ENCODE data around the gene TOR1B.

Gene TOR1B

DNA sequence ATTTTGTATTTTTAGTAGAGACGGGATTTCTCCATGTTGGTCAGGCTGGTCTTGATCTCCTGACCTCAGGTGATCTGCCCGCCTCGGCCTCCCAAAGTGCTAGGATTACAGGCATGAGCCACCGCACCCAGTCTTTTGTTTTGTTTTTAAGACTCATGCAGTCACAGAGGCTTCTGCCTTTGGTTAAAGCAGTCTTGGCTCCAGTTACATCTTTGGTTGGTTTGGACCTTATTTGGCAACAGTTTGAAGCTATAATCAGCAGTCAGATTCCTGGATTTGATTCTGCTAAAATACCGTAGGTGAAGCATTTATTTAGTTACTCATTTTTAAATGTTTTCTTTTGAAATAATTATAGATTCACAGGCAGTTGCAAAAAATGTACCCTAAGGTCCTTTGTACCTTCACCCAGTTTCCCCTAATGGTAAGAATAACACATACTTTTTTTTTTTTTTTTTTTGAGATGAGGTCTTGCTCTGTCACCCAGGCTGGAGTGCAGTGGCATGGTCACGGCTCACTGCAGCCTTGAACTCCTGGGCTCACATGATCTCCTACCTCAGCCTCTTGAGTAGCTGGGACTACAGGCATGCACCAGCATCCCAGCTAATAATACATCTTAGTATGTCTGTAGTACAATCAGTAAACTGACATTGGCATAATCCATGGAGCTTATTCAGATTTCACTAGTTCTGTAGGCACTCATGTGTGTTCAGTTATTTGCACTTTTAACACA is 48.0 kb downstream of the TOR1B start:
- ATAC-seq = no peak
- TF ChIP-seq BACH2 (CRISPR knock-in tag; IDR thresholded peaks at IDR 0.05; ENCODE audit: borderline replicate concordance) (no peak), TOX (CRISPR knock-in tag; IDR thresholded peaks at IDR 0.05; ENCODE audit: borderline replicate concordance) (no peak), ZNF8 (CRISPR knock-in tag; IDR thresholded peaks at IDR 0.05) (no peak), ZNF565 (CRISPR knock-in tag; conservative IDR thresholded peaks at IDR 0.05; ENCODE audit: low read depth) (no peak), ARNTL (CRISPR knock-in tag; IDR thresholded peaks at IDR 0.05; ENCODE audit: borderline replicate concordance, low read depth) (no peak), ISL1 (CRISPR knock-in tag; IDR thresholded peaks at IDR 0.05) (no peak), PPARA (CRISPR knock-in tag; IDR thresholded peaks at IDR 0.05; ENCODE audit: borderline replicate concordance) (no peak), ZC3H10 (CRISPR knock-in tag; IDR thresholded peaks at IDR 0.05) (no peak), TCF4 (CRISPR knock-in tag; IDR thresholded peaks at IDR 0.05; ENCODE audit: borderline replicate concordance) (no peak), ZFP3 (CRISPR knock-in tag; IDR thresholded peaks at IDR 0.05) (no peak)
- TF ChIP-seq, protein P1, sequence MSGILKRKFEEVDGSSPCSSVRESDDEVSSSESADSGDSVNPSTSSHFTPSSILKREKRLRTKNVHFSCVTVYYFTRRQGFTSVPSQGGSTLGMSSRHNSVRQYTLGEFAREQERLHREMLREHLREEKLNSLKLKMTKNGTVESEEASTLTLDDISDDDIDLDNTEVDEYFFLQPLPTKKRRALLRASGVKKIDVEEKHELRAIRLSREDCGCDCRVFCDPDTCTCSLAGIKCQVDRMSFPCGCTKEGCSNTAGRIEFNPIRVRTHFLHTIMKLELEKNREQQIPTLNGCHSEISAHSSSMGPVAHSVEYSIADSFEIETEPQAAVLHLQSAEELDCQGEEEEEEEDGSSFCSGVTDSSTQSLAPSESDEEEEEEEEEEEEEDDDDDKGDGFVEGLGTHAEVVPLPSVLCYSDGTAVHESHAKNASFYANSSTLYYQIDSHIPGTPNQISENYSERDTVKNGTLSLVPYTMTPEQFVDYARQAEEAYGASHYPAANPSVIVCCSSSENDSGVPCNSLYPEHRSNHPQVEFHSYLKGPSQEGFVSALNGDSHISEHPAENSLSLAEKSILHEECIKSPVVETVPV (CRISPR knock-in tag; IDR thresholded peaks at IDR 0.05) = no peak
- TF ChIP-seq, protein P2, sequence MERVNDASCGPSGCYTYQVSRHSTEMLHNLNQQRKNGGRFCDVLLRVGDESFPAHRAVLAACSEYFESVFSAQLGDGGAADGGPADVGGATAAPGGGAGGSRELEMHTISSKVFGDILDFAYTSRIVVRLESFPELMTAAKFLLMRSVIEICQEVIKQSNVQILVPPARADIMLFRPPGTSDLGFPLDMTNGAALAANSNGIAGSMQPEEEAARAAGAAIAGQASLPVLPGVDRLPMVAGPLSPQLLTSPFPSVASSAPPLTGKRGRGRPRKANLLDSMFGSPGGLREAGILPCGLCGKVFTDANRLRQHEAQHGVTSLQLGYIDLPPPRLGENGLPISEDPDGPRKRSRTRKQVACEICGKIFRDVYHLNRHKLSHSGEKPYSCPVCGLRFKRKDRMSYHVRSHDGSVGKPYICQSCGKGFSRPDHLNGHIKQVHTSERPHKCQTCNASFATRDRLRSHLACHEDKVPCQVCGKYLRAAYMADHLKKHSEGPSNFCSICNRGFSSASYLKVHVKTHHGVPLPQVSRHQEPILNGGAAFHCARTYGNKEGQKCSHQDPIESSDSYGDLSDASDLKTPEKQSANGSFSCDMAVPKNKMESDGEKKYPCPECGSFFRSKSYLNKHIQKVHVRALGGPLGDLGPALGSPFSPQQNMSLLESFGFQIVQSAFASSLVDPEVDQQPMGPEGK (CRISPR knock-in tag; IDR thresholded peaks at IDR 0.05; ENCODE audit: borderline replicate concordance) = no peak

DNA sequence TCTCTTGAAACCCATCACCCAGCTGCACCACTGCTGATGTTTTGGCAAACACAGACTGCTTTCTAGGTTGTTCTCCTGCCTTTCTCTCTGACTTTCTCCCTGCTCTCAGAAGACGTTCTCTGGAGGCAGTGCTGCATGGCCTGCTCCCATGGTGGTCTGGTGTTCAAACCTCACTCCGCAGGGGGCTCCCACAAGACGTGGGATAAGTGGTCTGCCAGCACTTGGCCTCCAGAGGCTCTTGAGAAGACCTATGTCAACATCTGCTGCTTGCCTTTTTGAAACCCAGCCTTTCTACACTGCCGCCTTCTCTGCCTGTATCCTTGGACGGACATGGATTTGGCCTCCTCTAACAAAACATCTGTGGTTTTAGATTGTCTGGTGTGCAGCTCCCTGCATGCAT is 48.8 kb downstream of the TOR1B start:
- no peak for ATAC-seq
- TF ChIP-seq, protein P3, sequence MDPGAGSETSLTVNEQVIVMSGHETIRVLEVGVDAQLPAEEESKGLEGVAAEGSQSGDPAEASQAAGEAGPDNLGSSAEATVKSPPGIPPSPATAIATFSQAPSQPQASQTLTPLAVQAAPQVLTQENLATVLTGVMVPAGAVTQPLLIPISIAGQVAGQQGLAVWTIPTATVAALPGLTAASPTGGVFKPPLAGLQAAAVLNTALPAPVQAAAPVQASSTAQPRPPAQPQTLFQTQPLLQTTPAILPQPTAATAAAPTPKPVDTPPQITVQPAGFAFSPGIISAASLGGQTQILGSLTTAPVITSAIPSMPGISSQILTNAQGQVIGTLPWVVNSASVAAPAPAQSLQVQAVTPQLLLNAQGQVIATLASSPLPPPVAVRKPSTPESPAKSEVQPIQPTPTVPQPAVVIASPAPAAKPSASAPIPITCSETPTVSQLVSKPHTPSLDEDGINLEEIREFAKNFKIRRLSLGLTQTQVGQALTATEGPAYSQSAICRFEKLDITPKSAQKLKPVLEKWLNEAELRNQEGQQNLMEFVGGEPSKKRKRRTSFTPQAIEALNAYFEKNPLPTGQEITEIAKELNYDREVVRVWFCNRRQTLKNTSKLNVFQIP (CRISPR knock-in tag; IDR thresholded peaks at IDR 0.05; ENCODE audit: borderline replicate concordance, low read depth) = no peak
- no peak for TF ChIP-seq GLIS3 (CRISPR knock-in tag; IDR thresholded peaks at IDR 0.05)
- no peak for TF ChIP-seq SNAI2 (CRISPR knock-in tag; IDR thresholded peaks at IDR 0.05)
- TF ChIP-seq ARNTL (CRISPR knock-in tag; IDR thresholded peaks at IDR 0.05; ENCODE audit: borderline replicate concordance, low read depth) = no peak
- TF ChIP-seq ZFP3 (CRISPR knock-in tag; IDR thresholded peaks at IDR 0.05) = no peak
- TF ChIP-seq ZFP30 (CRISPR knock-in tag; IDR thresholded peaks at IDR 0.05) = no peak
- TF ChIP-seq, protein P2 (CRISPR knock-in tag; IDR thresholded peaks at IDR 0.05; ENCODE audit: borderline replicate concordance) = no peak
- no peak for TF ChIP-seq ZNF565 (CRISPR knock-in tag; conservative IDR thresholded peaks at IDR 0.05; ENCODE audit: low read depth)
- TF ChIP-seq OSR1 (CRISPR knock-in tag; IDR thresholded peaks at IDR 0.05) = no peak
- TF ChIP-seq TCF4 (CRISPR knock-in tag; IDR thresholded peaks at IDR 0.05; ENCODE audit: borderline replicate concordance) = no peak

DNA sequence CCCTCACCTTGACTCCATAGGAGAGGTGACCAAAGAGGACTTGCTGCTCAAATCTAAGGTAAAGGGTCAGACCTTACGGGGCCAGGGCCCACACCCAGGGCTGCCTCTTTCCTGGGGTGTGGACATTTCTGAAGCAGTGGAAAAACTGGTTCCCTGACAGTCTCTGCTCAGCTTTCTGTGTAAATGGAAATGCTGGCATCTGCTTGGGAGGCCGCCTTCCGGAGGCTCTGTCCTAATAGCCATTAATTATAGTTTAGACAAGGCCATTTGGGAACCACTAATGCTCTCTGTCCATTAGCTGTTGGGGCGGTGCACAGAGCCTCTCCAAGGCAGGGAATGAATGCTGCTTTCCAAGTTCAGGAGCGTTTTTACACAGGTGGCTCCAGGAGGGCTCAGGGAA is 49.6 kb downstream of the TOR1B start:
- ATAC-seq = no peak
- TF ChIP-seq BACH2 (CRISPR knock-in tag; IDR thresholded peaks at IDR 0.05; ENCODE audit: borderline replicate concordance) (no peak), ZNF70 (CRISPR knock-in tag; IDR thresholded peaks at IDR 0.05) (no peak), TCF4 (CRISPR knock-in tag; IDR thresholded peaks at IDR 0.05; ENCODE audit: borderline replicate concordance) (peak; percentile 36; the same call in 1 of the 2 replicates), OSR1 (CRISPR knock-in tag; IDR thresholded peaks at IDR 0.05) (no peak), ARNTL (CRISPR knock-in tag; IDR thresholded peaks at IDR 0.05; ENCODE audit: borderline replicate concordance, low read depth) (no peak), ISL1 (CRISPR knock-in tag; IDR thresholded peaks at IDR 0.05) (peak; percentile 31; the same call in 1 of the 2 replicates)
- TF ChIP-seq, protein P1 (CRISPR knock-in tag; IDR thresholded peaks at IDR 0.05) = no peak
- TF ChIP-seq, protein P3 (CRISPR knock-in tag; IDR thresholded peaks at IDR 0.05; ENCODE audit: borderline replicate concordance, low read depth) = no peak
- TF ChIP-seq, protein P4, sequence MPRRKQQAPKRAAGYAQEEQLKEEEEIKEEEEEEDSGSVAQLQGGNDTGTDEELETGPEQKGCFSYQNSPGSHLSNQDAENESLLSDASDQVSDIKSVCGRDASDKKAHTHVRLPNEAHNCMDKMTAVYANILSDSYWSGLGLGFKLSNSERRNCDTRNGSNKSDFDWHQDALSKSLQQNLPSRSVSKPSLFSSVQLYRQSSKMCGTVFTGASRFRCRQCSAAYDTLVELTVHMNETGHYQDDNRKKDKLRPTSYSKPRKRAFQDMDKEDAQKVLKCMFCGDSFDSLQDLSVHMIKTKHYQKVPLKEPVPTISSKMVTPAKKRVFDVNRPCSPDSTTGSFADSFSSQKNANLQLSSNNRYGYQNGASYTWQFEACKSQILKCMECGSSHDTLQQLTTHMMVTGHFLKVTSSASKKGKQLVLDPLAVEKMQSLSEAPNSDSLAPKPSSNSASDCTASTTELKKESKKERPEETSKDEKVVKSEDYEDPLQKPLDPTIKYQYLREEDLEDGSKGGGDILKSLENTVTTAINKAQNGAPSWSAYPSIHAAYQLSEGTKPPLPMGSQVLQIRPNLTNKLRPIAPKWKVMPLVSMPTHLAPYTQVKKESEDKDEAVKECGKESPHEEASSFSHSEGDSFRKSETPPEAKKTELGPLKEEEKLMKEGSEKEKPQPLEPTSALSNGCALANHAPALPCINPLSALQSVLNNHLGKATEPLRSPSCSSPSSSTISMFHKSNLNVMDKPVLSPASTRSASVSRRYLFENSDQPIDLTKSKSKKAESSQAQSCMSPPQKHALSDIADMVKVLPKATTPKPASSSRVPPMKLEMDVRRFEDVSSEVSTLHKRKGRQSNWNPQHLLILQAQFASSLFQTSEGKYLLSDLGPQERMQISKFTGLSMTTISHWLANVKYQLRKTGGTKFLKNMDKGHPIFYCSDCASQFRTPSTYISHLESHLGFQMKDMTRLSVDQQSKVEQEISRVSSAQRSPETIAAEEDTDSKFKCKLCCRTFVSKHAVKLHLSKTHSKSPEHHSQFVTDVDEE (CRISPR knock-in tag; IDR thresholded peaks at IDR 0.05) = peak; percentile 57; the same call in 1 of the 2 replicates
